HEK293 (cell line): ENCODE results near the gene PPP1R9B.

Source experiments
- BCL11A ChIP-seq: fragments of 450-650 bp; formaldehyde crosslinking; IDR thresholded peaks from 2 replicates; pipeline ENCODE4 v1.5.1; 2016; ENCODE audit warnings: low read depth, missing biosample characterization, missing genetic modification characterization
- EGR2 ChIP-seq: fragments of 450-650 bp; formaldehyde crosslinking; IDR thresholded peaks from 2 replicates; pipeline ENCODE4 v1.5.1; 2016; ENCODE audit warnings: low read depth, missing biosample characterization, missing genetic modification characterization
- IKZF3 ChIP-seq: fragments of 450-650 bp; IDR thresholded peaks from 2 replicates; pipeline ENCODE4 v1.5.0; 2018; ENCODE audit warnings: missing biosample characterization, mild to moderate bottlenecking, missing genetic modification characterization, moderate library complexity
- KLF16 ChIP-seq: fragments of 450-650 bp; formaldehyde crosslinking; IDR thresholded peaks from 2 replicates; pipeline ENCODE4 v1.5.1; 2017; ENCODE audit warnings: missing biosample characterization, missing genetic modification characterization
- OVOL3 ChIP-seq: fragments of 450-650 bp; formaldehyde crosslinking; IDR thresholded peaks from 2 replicates; pipeline ENCODE4 v1.5.1; 2016; ENCODE audit warnings: missing biosample characterization, missing genetic modification characterization
- PBX3 ChIP-seq: sonication (generic); formaldehyde crosslinking; IDR thresholded peaks from 2 replicates; pipeline ENCODE4 v1.8.1; 2022; ENCODE audit warnings: mild to moderate bottlenecking, moderate library complexity, missing genetic modification reagents
- REST ChIP-seq: fragments of 450-650 bp; formaldehyde crosslinking; IDR thresholded peaks from 2 replicates; pipeline ENCODE4 v1.5.1; 2016; ENCODE audit warnings: missing biosample characterization, missing genetic modification characterization
- SETDB1 ChIP-seq: IDR thresholded peaks from one replicate; pipeline ENCODE4 v1.6.1; 2017; ENCODE audit warnings: mild to moderate bottlenecking, low read length, moderate library complexity, mixed read lengths; ENCODE audit not compliant: insufficient read length
- ZBTB11 ChIP-seq: fragments of 450-650 bp; formaldehyde crosslinking; conservative IDR thresholded peaks from 2 replicates; pipeline ENCODE4 v1.5.1; 2016; ENCODE audit warnings: low read depth, missing biosample characterization, missing genetic modification characterization
- ZBTB21 ChIP-seq: fragments of 450-650 bp; formaldehyde crosslinking; IDR thresholded peaks from 2 replicates; pipeline ENCODE4 v1.5.1; 2017; ENCODE audit warnings: missing biosample characterization, missing genetic modification characterization
- ZBTB49 ChIP-seq: fragments of 450-650 bp; formaldehyde crosslinking; IDR thresholded peaks from 2 replicates; pipeline ENCODE4 v1.5.1; 2016; ENCODE audit warnings: missing biosample characterization, missing genetic modification characterization, low read depth
- ZBTB6 ChIP-seq: fragments of 450-650 bp; formaldehyde crosslinking; IDR thresholded peaks from 2 replicates; pipeline ENCODE4 v1.5.1; 2017; ENCODE audit warnings: missing biosample characterization, missing genetic modification characterization
- ZBTB7A ChIP-seq: fragments of 450-650 bp; formaldehyde crosslinking; IDR thresholded peaks from 2 replicates; pipeline ENCODE4 v1.5.1; 2016; ENCODE audit warnings: low read depth, missing biosample characterization, missing genetic modification characterization
- ZNF146 ChIP-seq: fragments of 450-650 bp; formaldehyde crosslinking; IDR thresholded peaks from 2 replicates; pipeline ENCODE4 v1.5.1; 2016; ENCODE audit warnings: missing biosample characterization, missing genetic modification characterization
- ZNF2 ChIP-seq: fragments of 450-650 bp; formaldehyde crosslinking; IDR thresholded peaks from 2 replicates; pipeline ENCODE4 v1.5.1; 2016; ENCODE audit warnings: missing biosample characterization, missing genetic modification characterization
- ZNF280C ChIP-seq: fragments of 450-650 bp; formaldehyde crosslinking; IDR thresholded peaks from 2 replicates; pipeline ENCODE4 v1.5.1; 2016; ENCODE audit warnings: missing biosample characterization, missing genetic modification characterization
- ZNF391 ChIP-seq: fragments of 450-650 bp; formaldehyde crosslinking; IDR thresholded peaks from 2 replicates; pipeline ENCODE4 v1.5.1; 2016; ENCODE audit warnings: low read depth, missing biosample characterization, missing genetic modification characterization, borderline replicate concordance
- ZNF398 ChIP-seq: fragments of 450-650 bp; formaldehyde crosslinking; IDR thresholded peaks from 2 replicates; pipeline ENCODE4 v1.5.1; 2017; ENCODE audit warnings: missing biosample characterization, missing genetic modification characterization
- ZNF433 ChIP-seq: fragments of 450-650 bp; formaldehyde crosslinking; IDR thresholded peaks from 2 replicates; pipeline ENCODE4 v1.5.1; 2016; ENCODE audit warnings: missing biosample characterization, missing genetic modification characterization, low read depth

PPP1R9B gene

GRCh38 chr17:50161023-50161910, 10.8 kb upstream of the PPP1R9B start (continued):
- TF ChIP-seq EGR2 (tag by site-specific recombination) (peak; percentile 81), PBX3 (CRISPR knock-in tag) (0 out of 2 replicates have a peak, but pooled peaks have one; percentile 53), BCL11A (tag by site-specific recombination) (no peak), IKZF3 (tag by site-specific recombination) (peak; percentile 73; the same call in 1 of the 2 replicates), SETDB1 (no peak), ZNF391 (peak; percentile 68; the same call in 1 of the 2 replicates), KLF16 (tag by site-specific recombination) (0 out of 2 replicates have a peak, but pooled peaks have one; percentile 51), ZNF2 (peak; percentile 40), ZBTB49 (tag by site-specific recombination) (no peak), ZBTB7A (tag by site-specific recombination) (peak; percentile 63; the same call in 1 of the 2 replicates), REST (tag by site-specific recombination) (peak; percentile 11; the same call in 1 of the 2 replicates), OVOL3 (peak; percentile 10; the same call in 1 of the 2 replicates), ZBTB6 (tag by site-specific recombination) (peak; percentile 66), ZBTB21 (tag by site-specific recombination) (peak; percentile 59; the same call in 1 of the 2 replicates), ZNF433 (no peak), ZNF146 (tag by site-specific recombination) (no peak), ZNF280C (tag by site-specific recombination) (no peak), ZNF398 (tag by site-specific recombination) (peak; percentile 90), ZBTB11 (tag by site-specific recombination) (peak; percentile 66)
- TF ChIP-seq, all 188 proteins: peak for 59
